Small intestine (tissue), 7 donors: ENCODE results near the gene PEDS1. TPM values are rescaled to one million over a fixed set of nuclear protein-coding genes. Genes with fewer than 3 reads are reported as not detected.
"Not testable (repeated sequence)": the region's sequence is repeated elsewhere in the genome, so short reads cannot be mapped to it uniquely, and the experiment has no call there.

Experiments used
- DNase-seq, 2 donors: peaks; one replicate each; pipeline versions ENCODE4 v3.0.0 to v3.0.0-alpha.2; 2013
- FAIRE-seq: peaks from 2 replicates; lab custom pipeline; 2012; peaks lifted over from hg19 to GRCh38; lab: Jason Lieb, UNC
- H3K27ac ChIP-seq, 3 donors: one replicate each; pipeline ENCODE4 v1.5.1; 2013; ENCODE audit warnings: low read length in 2 of 3, mild to moderate bottlenecking in 2 of 3, control low read depth in 1 of 3, inconsistent platforms in 1 of 3, low read depth in 1 of 3, moderate library complexity in 1 of 3
- H3K27me3 ChIP-seq, 3 donors: one replicate each; pipeline ENCODE4 v1.6.1; 2013; ENCODE audit warnings: low read length in 3 of 3, inconsistent platforms in 1 of 3; ENCODE audit not compliant: control insufficient read depth in 3 of 3, insufficient read depth in 3 of 3
- H3K36me3 ChIP-seq, 3 donors: one replicate each; pipeline ENCODE4 v1.6.1; 2013; ENCODE audit warnings: low read length in 3 of 3, inconsistent platforms in 1 of 3, low read depth in 1 of 3, mild to moderate bottlenecking in 1 of 3, moderate library complexity in 1 of 3; ENCODE audit not compliant: control insufficient read depth in 3 of 3, insufficient read depth in 2 of 3
- H3K4me1 ChIP-seq, 3 donors: one replicate each; pipeline ENCODE4 v1.6.1; 2013; ENCODE audit warnings: low read length in 2 of 3, inconsistent platforms in 1 of 3, low read depth in 1 of 3, mild to moderate bottlenecking in 1 of 3, moderate library complexity in 1 of 3; ENCODE audit not compliant: control insufficient read depth in 3 of 3, insufficient read depth in 2 of 3
- H3K4me3 ChIP-seq, 3 donors: one replicate each; pipeline ENCODE4 v1.5.1; 2013; ENCODE audit warnings: low read length in 3 of 3, control low read depth in 1 of 3, inconsistent platforms in 1 of 3, low read depth in 1 of 3, mild to moderate bottlenecking in 1 of 3, moderate library complexity in 1 of 3
- H3K9me3 ChIP-seq, 2 donors: one replicate each; pipeline ENCODE4 v1.6.1; 2013; ENCODE audit warnings: low read depth in 1 of 2, low read length in 1 of 2; ENCODE audit not compliant: control insufficient read depth in 2 of 2, insufficient read depth in 1 of 2
- WGBS, 3 donors: extraction: QIAGEN DNeasy Blood & Tissue Kit; methylation state at CpG; one replicate each; pipeline ENCODE4 v1.1.7; 2013; 5-methylcytosine and 5-hydroxymethylcytosine counted together
- polyA plus RNA-seq, 4 donors: library from polyadenylated mRNA; stranded (reverse) in 3 of 4; unstranded in 1 of 4; fragments of 200-250 nt in 3 of 4; fragments of 120-200 nt in 1 of 4; gene quantifications; one replicate each; pipeline versions ENCODE4 v1.2.1 to v1.2.3, GENCODE V29; 2013
- donor health status: healthy with polysubstance abuse.
- donor health status: control.
- donor health status: control.
- donor health status: Bipolar disorder and iron deficiency.
- donor health status: healthy.

The PEDS1 gene
- polyA plus RNA-seq, 4 donors, result 16.8 to 33.5 (median 19.4) TPM

DNA sequence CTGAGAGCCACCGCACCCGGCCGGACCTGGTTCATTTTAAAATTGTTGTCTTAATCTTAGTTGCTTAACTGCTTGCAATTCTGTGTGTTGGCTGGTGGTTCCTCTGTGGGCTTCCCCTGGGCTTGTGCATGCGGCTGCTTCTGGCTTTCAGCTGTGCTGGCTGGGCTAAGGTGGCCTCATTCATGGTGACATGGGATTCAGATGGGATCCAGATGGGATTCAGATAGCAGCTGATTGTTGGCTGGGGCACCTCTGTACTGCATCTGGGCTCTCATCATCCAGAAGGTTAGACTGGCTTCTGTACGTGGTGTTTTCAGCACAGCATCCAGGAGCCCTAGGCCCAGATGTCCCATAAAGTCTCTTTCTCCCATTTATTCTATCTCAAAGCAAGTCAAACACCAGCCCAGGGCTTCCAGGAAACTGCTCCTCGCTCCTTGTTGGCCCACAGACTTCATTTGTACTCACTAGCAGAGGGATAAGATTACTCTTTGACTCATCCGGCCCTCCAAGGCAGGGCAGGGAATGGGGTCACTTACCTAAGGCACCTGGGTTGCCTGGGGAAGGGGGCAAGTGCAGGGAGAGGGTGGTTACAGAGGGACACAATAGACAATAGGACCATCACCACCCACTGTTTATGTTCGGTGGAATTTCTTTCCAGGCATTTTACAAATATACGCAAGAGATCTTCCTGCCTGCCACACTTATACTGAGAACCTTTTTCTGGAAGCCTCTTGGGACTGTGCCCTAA lies 10.2 kb upstream of the PEDS1 start:
- H3K27ac ChIP-seq, result peak overlapping the region in 1 of 3 donors; percentile 27
- no peaks in the 10 kb centered on the region for H3K9me3 ChIP-seq
- H3K36me3 ChIP-seq, result no peaks in the 10 kb centered on the region
- DNase-seq, result peak in 1 of 2 donors; percentile 32
- peaks cover 0 to 25% (median 0%) of the 10 kb centered on the region in 3 donors for H3K4me1 ChIP-seq
- no peak overlapping the region for H3K4me3 ChIP-seq
- H3K27me3 ChIP-seq, result no peaks in the 10 kb centered on the region
- FAIRE-seq, result no peak
- 69 to 74% (median 73%) methylated on average over 9 of the region's 9 CpGs for WGBS, 3 donors

DNA sequence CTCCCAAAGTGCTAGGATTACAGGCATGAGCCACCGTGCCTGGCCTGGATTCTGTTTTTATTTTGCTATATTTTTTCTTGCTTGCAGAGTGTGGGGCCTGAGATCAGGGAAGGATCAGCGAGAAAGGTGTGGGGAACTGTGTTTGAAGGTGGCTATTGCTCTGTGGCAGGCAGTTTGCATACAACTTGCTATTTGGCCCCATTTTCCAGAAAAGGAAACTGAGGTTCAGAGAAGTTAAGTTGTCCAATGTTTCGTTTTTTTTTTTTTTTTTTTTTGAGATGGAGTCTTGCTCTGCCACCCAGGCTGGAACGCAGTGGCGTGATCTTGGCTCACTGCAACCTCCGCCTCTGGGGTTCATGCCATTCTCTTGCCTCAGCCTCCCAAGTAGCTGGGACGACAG lies 8.0 kb upstream of the PEDS1 start:
- not testable (repeated sequence) for FAIRE-seq, H3K27me3 ChIP-seq, H3K4me3 ChIP-seq, H3K36me3 ChIP-seq, H3K9me3 ChIP-seq, H3K27ac ChIP-seq, DNase-seq
- H3K4me1 ChIP-seq, result peaks cover 0 to 20% (median 0%) of the 10 kb centered on the region in 3 donors
- 72 to 86% (median 80%) methylated on average over 7 of the region's 7 CpGs for WGBS, 3 donors

DNA sequence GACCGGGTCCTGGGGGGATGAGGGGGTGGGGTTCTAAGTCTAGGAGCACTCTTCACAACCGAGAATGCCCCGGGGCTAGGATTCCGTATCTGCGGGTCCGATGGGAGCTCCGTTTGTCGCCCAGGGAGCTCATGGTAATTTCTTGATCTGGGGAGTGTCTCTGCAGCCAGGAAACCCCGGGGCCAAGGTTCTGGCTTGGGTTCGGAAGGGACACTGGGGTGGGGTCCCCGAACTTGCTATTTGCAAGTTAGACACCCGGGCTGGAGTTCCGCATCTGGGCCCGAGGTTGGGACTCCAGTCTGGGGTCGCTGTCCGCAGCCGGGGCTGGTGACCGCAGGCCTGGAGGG lies 397 bp downstream of the PEDS1 start:
- H3K9me3 ChIP-seq, result no peaks in the 10 kb centered on the region
- WGBS, 3 donors, result 0 to 2% (median 1%) methylated on average over 16 to 18 of the region's 18 CpGs
- peaks cover 0 to 32% (median 0%) of the 10 kb centered on the region in 3 donors for H3K36me3 ChIP-seq
- H3K4me3 ChIP-seq, result peak overlapping the region; percentile 90 to 100 (median 94)
- peaks cover 0 to 28% (median 7%) of the 10 kb centered on the region in 3 donors for H3K4me1 ChIP-seq
- DNase-seq, result peak in 1 of 2 donors; percentile 51
- no peak for FAIRE-seq
- H3K27me3 ChIP-seq, result no peaks in the 10 kb centered on the region
- peak overlapping the region; percentile 71 to 94 (median 88) for H3K27ac ChIP-seq

DNA sequence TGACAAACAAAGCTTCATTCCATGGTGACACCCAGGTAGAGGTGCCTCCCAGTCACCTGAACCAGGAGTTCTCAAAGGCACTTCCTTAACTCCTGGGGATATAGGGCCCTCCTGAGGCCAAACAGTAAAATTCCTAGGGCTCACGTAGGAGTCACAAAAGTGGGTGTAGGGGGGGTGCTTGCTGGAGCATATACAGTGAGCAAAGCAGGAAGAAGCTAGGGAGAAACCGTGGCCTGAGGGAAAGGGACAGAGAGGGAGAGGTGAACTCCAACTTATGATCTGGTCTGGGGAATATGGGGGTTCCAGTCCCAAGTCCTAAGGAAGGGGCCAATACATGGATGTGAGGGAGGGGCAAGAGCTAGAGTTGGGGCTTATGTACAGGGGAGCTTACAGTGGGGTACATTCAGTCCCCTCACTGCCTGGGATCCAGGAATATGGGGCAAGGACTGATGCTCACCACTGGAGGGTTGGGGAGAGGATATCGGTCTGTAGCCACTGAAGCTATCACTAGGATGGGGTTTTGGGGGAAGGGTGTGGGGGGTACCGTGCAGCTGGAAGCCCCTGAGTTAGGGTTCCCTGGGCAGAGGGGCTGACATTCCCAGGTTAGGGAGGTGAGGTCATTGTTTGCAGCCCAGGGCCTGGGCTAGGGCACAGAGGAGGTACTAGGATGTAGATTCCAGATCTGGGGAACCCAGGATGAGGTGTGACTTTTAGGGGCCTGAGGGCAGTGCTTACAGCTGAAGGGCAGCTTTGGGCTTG lies 950 bp downstream of the PEDS1 start:
- peaks cover 0 to 28% (median 7%) of the 10 kb centered on the region in 3 donors for H3K4me1 ChIP-seq
- no peak for FAIRE-seq
- 13 to 17% (median 17%) methylated on average over 4 of the region's 4 CpGs for WGBS, 3 donors
- peaks cover 0 to 37% (median 0%) of the 10 kb centered on the region in 3 donors for H3K36me3 ChIP-seq
- peak overlapping the region; percentile 71 to 94 (median 88) for H3K27ac ChIP-seq
- DNase-seq, result peak; percentile 58 to 76
- no peaks in the 10 kb centered on the region for H3K9me3 ChIP-seq
- no peaks in the 10 kb centered on the region for H3K27me3 ChIP-seq
- peak overlapping the region; percentile 90 to 100 (median 94) for H3K4me3 ChIP-seq

DNA sequence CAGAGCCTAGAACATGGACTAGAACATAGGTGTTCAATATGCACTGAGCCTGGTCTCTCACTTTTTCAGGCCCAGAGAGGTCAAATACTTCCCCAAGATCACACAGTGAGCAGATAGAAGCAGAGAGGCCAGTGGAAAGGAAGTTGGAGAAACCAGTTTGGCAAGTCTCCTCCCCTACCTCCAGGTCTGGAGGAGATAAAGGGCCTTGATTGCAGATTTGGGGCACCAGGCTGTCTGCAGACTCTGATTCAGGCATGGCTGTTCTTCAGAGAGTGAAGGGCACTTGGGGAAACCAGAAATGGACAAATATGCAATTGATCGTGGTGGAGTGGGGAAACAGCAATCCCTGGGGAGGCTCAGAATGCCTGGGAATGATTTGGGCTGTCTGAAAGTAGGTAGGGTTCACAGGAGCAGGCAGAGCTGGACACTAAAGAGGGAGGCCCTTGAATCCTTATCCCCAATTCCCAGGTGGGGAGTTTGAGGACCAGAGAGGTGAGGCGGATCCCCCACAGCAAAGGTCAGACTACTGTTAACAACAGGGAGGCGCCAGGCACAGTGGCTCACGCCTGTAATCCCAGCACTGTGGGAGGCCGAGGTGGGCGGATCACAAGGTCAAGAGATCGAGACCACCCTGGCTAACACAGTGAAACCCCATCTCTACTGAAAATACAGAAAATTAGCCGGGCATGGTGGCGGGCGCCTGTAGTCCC lies 2.3 kb downstream of the PEDS1 start:
- 26 to 57% (median 49%) methylated on average over 10 of the region's 10 CpGs for WGBS, 3 donors
- H3K9me3 ChIP-seq, result no peaks in the 10 kb centered on the region
- H3K27ac ChIP-seq, result peak overlapping the region in 2 of 3 donors; percentile 52 to 83
- no peaks in the 10 kb centered on the region for H3K27me3 ChIP-seq
- peak overlapping the region in 1 of 3 donors; percentile 8 for H3K4me3 ChIP-seq
- FAIRE-seq, result no peak
- peaks cover 0 to 50% (median 2%) of the 10 kb centered on the region in 3 donors for H3K36me3 ChIP-seq
- DNase-seq, result peak; percentile 66 to 85
- peaks cover 0 to 31% (median 12%) of the 10 kb centered on the region in 3 donors for H3K4me1 ChIP-seq

DNA sequence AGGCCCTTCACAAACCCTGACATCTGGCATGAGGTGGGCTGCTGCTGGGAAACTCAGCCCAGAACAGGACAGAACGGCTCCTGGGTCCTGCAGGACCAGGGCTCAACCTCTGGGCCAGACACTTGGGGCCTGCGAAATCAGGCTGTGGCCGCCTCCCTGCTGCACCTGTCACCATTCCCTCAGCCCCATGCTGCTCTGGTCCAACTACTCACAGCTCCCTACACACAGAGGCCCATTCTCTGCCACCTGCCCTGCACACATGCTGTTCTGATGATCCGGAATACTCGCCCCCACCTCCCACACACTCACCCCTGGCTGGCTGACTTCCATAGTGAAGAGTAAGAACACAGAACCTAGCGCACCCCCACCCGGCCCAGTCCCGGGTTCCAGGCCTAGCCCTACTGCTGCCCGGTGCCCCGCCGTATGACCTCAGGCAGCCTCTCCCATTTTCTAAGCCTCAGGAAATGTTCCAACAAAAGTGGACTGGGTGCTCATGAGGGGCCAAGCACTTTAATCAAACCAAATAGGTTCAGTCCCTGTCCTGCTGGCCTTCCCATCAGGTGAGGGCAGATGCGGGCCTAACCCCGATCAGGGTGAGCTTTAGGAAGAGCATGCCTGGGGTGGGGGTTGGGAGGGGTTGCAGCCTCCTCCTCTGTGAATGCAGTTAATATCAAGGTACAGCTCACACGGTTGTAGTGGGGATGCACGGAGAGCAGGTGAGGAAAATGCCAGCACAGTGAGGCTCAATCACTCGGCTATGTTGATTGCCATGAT lies 3.9 kb downstream of the PEDS1 start:
- DNase-seq, result peak in 1 of 2 donors; percentile 58
- Histone ChIP-seq H3K27me3 (no peaks in the 10 kb centered on the region), H3K4me3 (no peak overlapping the region), H3K9me3 (no peaks in the 10 kb centered on the region), H3K36me3 (peaks cover 0 to 55% (median 2%) of the 10 kb centered on the region in 3 donors), H3K27ac (no peak overlapping the region), H3K4me1 (peaks cover 0 to 31% (median 12%) of the 10 kb centered on the region in 3 donors)
- FAIRE-seq, result no peak
- 30 to 70% (median 58%) methylated on average over 15 to 16 of the region's 16 CpGs for WGBS, 3 donors

DNA sequence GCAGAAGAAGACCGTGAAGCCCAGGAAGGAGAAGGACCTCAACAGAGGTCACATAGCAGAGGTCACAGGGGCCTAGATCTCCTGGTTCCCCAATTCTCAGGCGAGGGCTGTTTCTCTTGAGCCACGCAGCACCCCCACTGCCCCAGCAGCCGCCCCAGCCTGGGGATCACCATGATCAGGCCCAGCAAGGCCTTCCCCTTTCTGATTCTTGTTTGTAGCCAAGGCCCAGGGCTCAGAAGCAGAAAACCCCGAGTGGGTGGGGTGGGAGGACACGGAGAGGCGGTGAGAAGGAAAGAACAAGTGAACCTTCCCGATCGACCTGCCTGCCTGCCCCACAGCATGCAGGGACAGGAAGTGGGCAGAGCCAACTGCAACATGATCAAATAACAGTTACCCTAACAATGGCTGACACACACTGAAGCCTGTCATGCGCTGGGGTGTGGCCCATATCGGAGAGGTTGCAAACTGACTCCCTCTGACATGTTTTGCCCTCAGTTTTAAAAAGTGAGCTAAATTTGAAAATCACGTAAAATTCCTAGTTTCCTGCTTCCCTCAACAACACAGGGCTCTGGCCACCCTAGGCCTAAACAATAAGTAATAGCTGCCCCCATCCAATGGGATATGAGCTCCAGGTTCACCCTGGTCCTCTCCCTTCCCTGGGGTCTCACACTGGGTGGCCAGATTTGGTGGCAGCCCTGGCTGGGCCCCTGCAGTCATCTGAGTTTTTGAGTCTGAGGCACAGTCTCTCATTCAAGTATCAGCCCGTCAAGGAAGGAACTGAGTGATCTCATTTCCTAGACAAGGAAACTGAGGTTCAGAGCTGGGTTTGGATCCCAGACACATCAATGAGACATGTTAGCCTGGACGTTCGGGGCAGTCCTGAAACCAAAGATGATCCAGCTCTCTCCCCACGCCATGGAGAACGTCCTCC lies 6.5 kb downstream of the PEDS1 start:
- Histone ChIP-seq H3K27me3 (no peaks in the 10 kb centered on the region), H3K4me3 (no peak overlapping the region), H3K9me3 (no peaks in the 10 kb centered on the region), H3K36me3 (peaks cover 4 to 77% (median 4%) of the 10 kb centered on the region in 3 donors), H3K4me1 (peaks cover 0 to 14% (median 9%) of the 10 kb centered on the region in 3 donors), H3K27ac (peak overlapping the region; percentile 15 to 71 (median 35))
- DNase-seq, result peak in 1 of 2 donors; percentile 33
- WGBS, 3 donors, result 54 to 70% (median 65%) methylated on average over 17 of the region's 17 CpGs
- FAIRE-seq, result no peak
